H9 (cell line): Measurements from ENCODE around the gene B4GAT1. TPM values are rescaled to one million over a fixed set of nuclear protein-coding genes. Genes with fewer than 3 reads are reported as not detected.

Experiments
- DNase-seq: peaks from one replicate; pipeline ENCODE4 v3.0.0-alpha.2; 2017
- H2AFZ ChIP-seq: one replicate; pipeline ENCODE4 v1.6.1; 2013; ENCODE audit warnings: mild to moderate bottlenecking, low read length, control low read depth, moderate library complexity
- H2AK5ac ChIP-seq: 2 replicates; pipeline ENCODE4 v1.6.1; 2013; ENCODE audit warnings: low read length, control low read depth, mixed read lengths; ENCODE audit not compliant: insufficient read length
- H2BK120ac ChIP-seq: one replicate; pipeline ENCODE4 v1.6.1; 2013; ENCODE audit warnings: low read depth, mild to moderate bottlenecking, low read length, control low read depth, inconsistent platforms; ENCODE audit not compliant: poor library complexity, severe bottlenecking
- H2BK12ac ChIP-seq: 2 replicates; pipeline ENCODE4 v1.6.1; 2013; ENCODE audit warnings: low read length, control low read depth, mixed read lengths, low read depth; ENCODE audit not compliant: insufficient read length
- H2BK15ac ChIP-seq: 2 replicates; pipeline ENCODE4 v1.6.1; 2013; ENCODE audit warnings: low read depth, low read length, control low read depth
- H2BK20ac ChIP-seq: one replicate; pipeline ENCODE4 v1.6.1; 2013; ENCODE audit warnings: low read depth, mild to moderate bottlenecking, low read length, control low read depth, inconsistent platforms; ENCODE audit not compliant: poor library complexity, severe bottlenecking
- H2BK5ac ChIP-seq: 2 replicates; pipeline ENCODE4 v1.6.1; 2013; ENCODE audit warnings: low read length, control low read depth, mixed read lengths; ENCODE audit not compliant: insufficient read length
- H3K14ac ChIP-seq: 2 replicates; pipeline ENCODE4 v1.6.1; 2013; ENCODE audit warnings: low read length, control low read depth; ENCODE audit not compliant: insufficient read depth
- H3K18ac ChIP-seq: 2 replicates; pipeline ENCODE4 v1.6.1; 2013; ENCODE audit warnings: low read depth, mild to moderate bottlenecking, mixed read lengths, low read length, control low read depth; ENCODE audit not compliant: insufficient read length
- H3K23ac ChIP-seq: 2 replicates; pipeline ENCODE4 v1.6.1; 2013; ENCODE audit warnings: low read length, control low read depth, mixed read lengths, low read depth; ENCODE audit not compliant: insufficient read length
- H3K23me2 ChIP-seq: 2 replicates; pipeline ENCODE4 v1.6.1; 2013; ENCODE audit warnings: low read depth, mild to moderate bottlenecking, mixed read lengths, low read length, control low read depth; ENCODE audit not compliant: insufficient read length, poor library complexity, severe bottlenecking
- H3K27ac ChIP-seq: 2 replicates; pipeline ENCODE4 v1.5.1; 2013; ENCODE audit warnings: low read length, control low read depth, mixed read lengths, low read depth; ENCODE audit not compliant: insufficient read length
- H3K27me3 ChIP-seq: 2 replicates; pipeline ENCODE4 v1.6.1; 2013; ENCODE audit warnings: low read length, control low read depth, inconsistent platforms; ENCODE audit not compliant: insufficient read depth
- H3K4ac ChIP-seq: 2 replicates; pipeline ENCODE4 v1.6.1; 2013; ENCODE audit warnings: low read depth, mild to moderate bottlenecking, control low read depth, inconsistent platforms, low read length, moderate library complexity
- H3K4me1 ChIP-seq: 2 replicates; pipeline ENCODE4 v1.6.1; 2013; ENCODE audit warnings: low read length, control low read depth, inconsistent platforms; ENCODE audit not compliant: insufficient read depth
- H3K4me2 ChIP-seq: 2 replicates; pipeline ENCODE4 v1.6.1; 2013; ENCODE audit warnings: low read length, control low read depth, mixed read lengths; ENCODE audit not compliant: insufficient read length, insufficient read depth
- H3K56ac ChIP-seq: 2 replicates; pipeline ENCODE4 v1.6.1; 2013; ENCODE audit warnings: low read depth, mild to moderate bottlenecking, mixed read lengths, low read length, control low read depth; ENCODE audit not compliant: insufficient read length
- H3K79me1 ChIP-seq: 2 replicates; pipeline ENCODE4 v1.6.1; 2013; ENCODE audit warnings: low read depth, mild to moderate bottlenecking, moderate library complexity, low read length, control low read depth, inconsistent platforms; ENCODE audit not compliant: insufficient read depth, poor library complexity, severe bottlenecking
- H3K79me2 ChIP-seq: 2 replicates; pipeline ENCODE4 v1.6.1; 2013; ENCODE audit warnings: low read length, control low read depth, inconsistent platforms; ENCODE audit not compliant: insufficient read depth
- H3K9ac ChIP-seq: 2 replicates; pipeline ENCODE4 v1.6.1; 2013; ENCODE audit warnings: low read length, control low read depth, mixed read lengths; ENCODE audit not compliant: insufficient read length; ENCODE audit errors: extremely low read depth
- H3K9me3 ChIP-seq: one replicate; pipeline ENCODE4 v1.6.1; 2013; ENCODE audit warnings: low read depth, low read length, inconsistent platforms; ENCODE audit not compliant: control insufficient read depth
- H3T11ph ChIP-seq: one replicate; pipeline ENCODE4 v1.6.1; 2013; ENCODE audit warnings: mild to moderate bottlenecking, low read length, control low read depth, inconsistent platforms
- H4K20me1 ChIP-seq: one replicate; pipeline ENCODE4 v1.6.1; 2013; ENCODE audit not compliant: control insufficient read depth, insufficient read length, insufficient read depth
- H4K5ac ChIP-seq: 2 replicates; pipeline ENCODE4 v1.6.1; 2013; ENCODE audit warnings: low read depth, mild to moderate bottlenecking, mixed read lengths, low read length, control low read depth; ENCODE audit not compliant: insufficient read length
- H4K8ac ChIP-seq: replicated peaks from 2 replicates; pipeline ENCODE4 v1.6.1; 2013; ENCODE audit warnings: low read length, control low read depth, mixed read lengths, low read depth; ENCODE audit not compliant: insufficient read length
- H4K91ac ChIP-seq: 2 replicates; pipeline ENCODE4 v1.6.1; 2013; ENCODE audit warnings: low read depth, mild to moderate bottlenecking, moderate library complexity, mixed read lengths, low read length, control low read depth; ENCODE audit not compliant: insufficient read length
- H3K27ac Mint-ChIP-seq, 3 experiments: 2 replicates in 2 of 3; 3 replicates in 1 of 3; pipeline ENCODE4 v1.8.0; 2020 to 2021; ENCODE audit warnings: mixed read lengths in 3 of 3, mild to moderate bottlenecking in 1 of 3, moderate library complexity in 1 of 3
- H3K27me3 Mint-ChIP-seq: 2 replicates; pipeline ENCODE4 v1.8.0; 2021; ENCODE audit warnings: low read depth, mild to moderate bottlenecking, moderate library complexity, mixed read lengths
- H3K36me3 Mint-ChIP-seq, 3 experiments: 2 replicates in 2 of 3; 3 replicates in 1 of 3; pipeline ENCODE4 v1.8.0; 2020 to 2021; ENCODE audit warnings: low read depth in 3 of 3, mixed read lengths in 3 of 3; ENCODE audit not compliant: insufficient read depth in 1 of 3
- H3K4me1 Mint-ChIP-seq, 2 experiments: 2 replicates each; pipeline ENCODE4 v1.8.0; 2020; ENCODE audit warnings: mixed read lengths in 2 of 2
- H3K4me3 Mint-ChIP-seq, 2 experiments: 2 replicates in 1 of 2; 3 replicates in 1 of 2; pipeline ENCODE4 v1.8.0; 2020 to 2021; ENCODE audit warnings: mild to moderate bottlenecking in 2 of 2, mixed read lengths in 2 of 2, moderate library complexity in 1 of 2
- H3K9me3 Mint-ChIP-seq, 2 experiments: 2 replicates in 1 of 2; 3 replicates in 1 of 2; pipeline ENCODE4 v1.8.0; 2020; ENCODE audit warnings: mild to moderate bottlenecking in 2 of 2, mixed read lengths in 2 of 2, moderate library complexity in 1 of 2
- WGBS: extraction: QIAGEN DNeasy Blood & Tissue Kit; methylation state at CpG from one replicate; pipeline ENCODE4 v1.1.7; 2013; ENCODE audit warnings: missing lambda C conversion rate, low lambda C conversion rate, mixed read lengths; ENCODE audit not compliant: insufficient read length; ENCODE audit errors: extremely low coverage; 5-methylcytosine and 5-hydroxymethylcytosine counted together
- total RNA-seq: library from RNA; stranded (reverse); gene quantifications from 2 replicates; pipeline ENCODE4 v1.2.1, GENCODE V29; 2021
- TF ChIP-seq, protein P1 (sequence below): fragments of 200-600 bp; sonication (generic); conservative IDR thresholded peaks from 3 replicates; pipeline ENCODE4 v1.8.0; 2021; ENCODE audit warnings: antibody characterized with exemption, mild to moderate bottlenecking

The B4GAT1 gene
- total RNA-seq, 1 experiment from 2014 or later, result 24.3 TPM

GRCh38 chr11:66334605-66335442 lies 12.6 kb downstream of the B4GAT1 start:
- no peaks in the 10 kb centered on the region for H3K23me2 ChIP-seq
- H2AFZ ChIP-seq, result no peak overlapping the region
- WGBS, result no CpG with 5 or more reads among the region's 42 CpGs
- Mint-ChIP-seq H3K4me3 (peak overlapping the region; percentile 47 to 83), H3K27ac (no peak overlapping the region; a peak in 2 of 7 replicates), H3K9me3 (no peaks in the 10 kb centered on the region), H3K36me3 (peaks cover 2 to 19% (median 12%) of the 10 kb centered on the region in 3 experiments; a peak in 5 of 7 replicates), H3K4me1 (peaks cover 20 to 21% of the 10 kb centered on the region in 2 experiments), H3K27me3 (peaks cover 4% of the 10 kb centered on the region)
- no peak overlapping the region for H4K5ac ChIP-seq
- H3K79me1 ChIP-seq, result no peaks in the 10 kb centered on the region
- H3K79me2 ChIP-seq, result no peaks in the 10 kb centered on the region
- H2BK5ac ChIP-seq, result no peak overlapping the region
- no peaks in the 10 kb centered on the region for H3K9me3 ChIP-seq
- no peak overlapping the region; the same call in 1 of the 2 replicates for H3K14ac ChIP-seq
- DNase-seq, result no peak
- TF ChIP-seq, protein P1, sequence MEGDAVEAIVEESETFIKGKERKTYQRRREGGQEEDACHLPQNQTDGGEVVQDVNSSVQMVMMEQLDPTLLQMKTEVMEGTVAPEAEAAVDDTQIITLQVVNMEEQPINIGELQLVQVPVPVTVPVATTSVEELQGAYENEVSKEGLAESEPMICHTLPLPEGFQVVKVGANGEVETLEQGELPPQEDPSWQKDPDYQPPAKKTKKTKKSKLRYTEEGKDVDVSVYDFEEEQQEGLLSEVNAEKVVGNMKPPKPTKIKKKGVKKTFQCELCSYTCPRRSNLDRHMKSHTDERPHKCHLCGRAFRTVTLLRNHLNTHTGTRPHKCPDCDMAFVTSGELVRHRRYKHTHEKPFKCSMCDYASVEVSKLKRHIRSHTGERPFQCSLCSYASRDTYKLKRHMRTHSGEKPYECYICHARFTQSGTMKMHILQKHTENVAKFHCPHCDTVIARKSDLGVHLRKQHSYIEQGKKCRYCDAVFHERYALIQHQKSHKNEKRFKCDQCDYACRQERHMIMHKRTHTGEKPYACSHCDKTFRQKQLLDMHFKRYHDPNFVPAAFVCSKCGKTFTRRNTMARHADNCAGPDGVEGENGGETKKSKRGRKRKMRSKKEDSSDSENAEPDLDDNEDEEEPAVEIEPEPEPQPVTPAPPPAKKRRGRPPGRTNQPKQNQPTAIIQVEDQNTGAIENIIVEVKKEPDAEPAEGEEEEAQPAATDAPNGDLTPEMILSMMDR, result no peak
- H3K18ac ChIP-seq, result peak overlapping the region; percentile 65
- H2BK15ac ChIP-seq, result no peak overlapping the region
- H2BK120ac ChIP-seq, result no peak overlapping the region
- H3K9ac ChIP-seq, result no peak overlapping the region
- no peaks in the 10 kb centered on the region for H4K20me1 ChIP-seq
- H2BK20ac ChIP-seq, result no peak overlapping the region
- no peak overlapping the region for H3T11ph ChIP-seq
- H3K27me3 ChIP-seq, result no peaks in the 10 kb centered on the region; the same call in 1 of the 2 replicates
- H4K8ac ChIP-seq, result no peak overlapping the region
- H3K56ac ChIP-seq, result no peak overlapping the region
- no peak overlapping the region for H3K23ac ChIP-seq
- no peak overlapping the region for H2AK5ac ChIP-seq
- H3K4ac ChIP-seq, result no peak overlapping the region
- H3K4me1 ChIP-seq, result no peaks in the 10 kb centered on the region
- peak overlapping the region; percentile 30 for H3K4me2 ChIP-seq
- no peak overlapping the region for H3K27ac ChIP-seq
- no peak overlapping the region for H2BK12ac ChIP-seq
- no peak overlapping the region for H4K91ac ChIP-seq
